Suppressor macrophage (primary cell): ENCODE results near the gene GJC1.
A peak's percentile ranks its signal among the peaks of the same experiment; 100 is the strongest.

Experiments used
- DNase-seq, 4 experiments: peaks; one replicate each; pipeline ENCODE4 v3.0.0-alpha.2; 2020 to 2022

GJC1 gene

DNA sequence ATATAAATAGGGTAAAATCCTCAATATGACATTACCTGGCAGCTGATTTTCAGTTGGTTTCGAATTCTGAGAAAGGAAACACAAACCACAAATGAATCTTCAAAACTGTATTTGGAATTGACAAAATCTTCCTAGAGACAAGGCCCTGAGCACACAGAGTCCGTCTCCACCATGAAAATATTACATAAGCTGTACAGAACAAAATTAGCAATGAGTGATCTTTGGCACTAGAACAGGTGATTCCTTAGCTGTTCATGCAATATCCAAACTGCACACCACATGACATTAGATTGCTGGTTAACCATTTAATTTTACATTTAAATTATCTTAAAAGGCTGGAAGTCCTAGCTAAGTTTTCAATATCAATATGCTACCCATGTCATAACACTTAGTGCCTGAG is 31.7 kb downstream of the GJC1 start:
- DNase-seq, result no peak

DNA sequence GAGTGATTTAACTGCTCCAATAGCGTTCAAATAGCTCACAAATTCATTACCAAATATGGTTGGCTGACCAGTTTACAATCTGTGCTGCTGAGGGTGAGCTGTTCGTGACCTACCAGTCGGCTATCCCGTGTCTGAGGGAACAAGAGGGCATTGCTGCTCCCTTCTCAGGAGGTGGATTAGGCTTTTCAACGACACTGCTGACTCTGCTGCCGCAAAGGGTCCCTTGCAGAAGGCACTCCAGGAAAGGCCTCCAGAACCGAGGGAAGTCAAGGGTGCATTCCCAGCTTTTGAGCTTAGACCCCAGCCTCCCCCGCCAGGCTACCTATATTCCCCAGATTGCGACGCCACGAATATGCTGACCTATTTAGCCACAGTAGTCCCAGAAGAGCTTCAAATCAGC is 32.3 kb downstream of the GJC1 start:
- DNase-seq, result no peak

GRCh38 chr17:44796731-44797130 is 33.4 kb downstream of the GJC1 start:
- no peak for DNase-seq

DNA sequence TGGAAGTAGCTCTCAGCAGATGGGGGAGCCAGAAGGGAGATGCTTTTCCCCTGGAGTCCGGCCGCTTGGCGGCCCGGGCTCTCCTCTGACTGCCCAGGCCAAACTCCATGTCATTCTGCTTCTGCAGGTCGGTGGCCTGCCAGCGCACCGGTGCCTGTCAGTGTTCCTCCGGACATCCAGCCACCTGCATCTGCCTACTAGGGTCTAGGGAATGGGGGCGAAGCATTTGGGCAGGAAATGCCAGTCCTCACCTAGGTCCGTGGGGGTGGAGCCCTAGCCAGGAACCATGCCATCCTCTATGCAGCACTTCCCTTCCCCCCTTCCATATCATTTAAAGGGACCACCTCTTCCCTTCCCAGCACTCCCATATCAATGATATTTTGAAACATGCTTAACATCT is 34.2 kb downstream of the GJC1 start:
- DNase-seq, result no peak

DNA sequence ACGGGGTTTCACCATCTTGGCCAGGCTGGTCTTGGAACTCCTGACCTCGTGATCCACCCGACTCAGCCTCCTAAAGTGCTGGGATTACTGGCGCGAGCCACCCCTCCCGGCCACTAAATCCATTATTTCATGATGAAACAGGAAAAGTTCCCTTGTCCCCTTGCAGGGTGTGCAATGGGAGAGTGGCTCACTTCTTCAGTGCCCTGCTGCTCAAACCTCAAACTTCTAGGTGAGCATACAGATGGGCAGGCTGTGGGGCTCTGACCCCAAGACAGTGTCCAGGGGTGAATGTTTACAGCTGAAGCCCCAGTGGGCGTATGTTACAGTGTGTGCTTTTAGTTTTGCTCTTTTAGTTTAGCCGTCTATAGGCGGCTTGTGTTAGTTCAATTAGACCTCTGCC is 34.7 kb downstream of the GJC1 start:
- DNase-seq, result no peak

GRCh38 chr17:44794851-44795413 is 35.2 kb downstream of the GJC1 start:
- peak; percentile 87 to 98 (median 92) for DNase-seq

- DNase-seq, result no peak
These were observed 35.9 kb downstream of the GJC1 start for GRCh38 chr17:44793885-44794842.

GRCh38 chr17:44792276-44792675 is 37.8 kb downstream of the GJC1 start:
- no peak for DNase-seq

- DNase-seq, result no peak
These were observed 41.9 kb downstream of the GJC1 start for GRCh38 chr17:44788139-44788538.

- DNase-seq, result no peak
These were observed 42.7 kb downstream of the GJC1 start for GRCh38 chr17:44787271-44787940.

DNA sequence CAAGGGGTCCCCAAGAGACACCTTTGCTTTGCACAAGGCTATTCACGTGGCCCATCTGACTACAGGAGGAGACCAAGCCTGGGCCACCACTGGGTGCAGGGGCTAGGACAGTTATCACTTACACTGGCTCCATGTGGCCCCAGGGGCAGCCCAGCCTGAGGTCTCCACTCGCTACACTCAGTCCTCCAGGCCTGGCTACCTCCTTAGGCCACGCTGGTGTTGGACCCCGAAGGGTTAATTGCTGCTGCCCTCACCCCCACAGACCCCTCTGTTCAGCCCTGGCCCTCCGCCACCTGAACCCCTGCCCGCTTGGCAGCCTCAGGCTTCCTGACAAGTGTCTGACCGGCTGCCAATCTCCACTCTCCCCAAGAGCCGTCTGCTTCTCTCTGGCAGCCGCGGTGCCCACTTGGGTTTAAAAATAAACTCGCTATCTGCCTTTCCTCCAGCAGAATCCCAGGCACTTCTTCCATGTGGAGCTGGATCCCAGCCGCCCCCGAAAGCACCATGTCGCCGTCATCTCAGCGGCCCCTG is 43.5 kb downstream of the GJC1 start:
- no peak for DNase-seq

GRCh38 chr17:44785921-44786320 is 44.2 kb downstream of the GJC1 start:
- no peak for DNase-seq

DNA sequence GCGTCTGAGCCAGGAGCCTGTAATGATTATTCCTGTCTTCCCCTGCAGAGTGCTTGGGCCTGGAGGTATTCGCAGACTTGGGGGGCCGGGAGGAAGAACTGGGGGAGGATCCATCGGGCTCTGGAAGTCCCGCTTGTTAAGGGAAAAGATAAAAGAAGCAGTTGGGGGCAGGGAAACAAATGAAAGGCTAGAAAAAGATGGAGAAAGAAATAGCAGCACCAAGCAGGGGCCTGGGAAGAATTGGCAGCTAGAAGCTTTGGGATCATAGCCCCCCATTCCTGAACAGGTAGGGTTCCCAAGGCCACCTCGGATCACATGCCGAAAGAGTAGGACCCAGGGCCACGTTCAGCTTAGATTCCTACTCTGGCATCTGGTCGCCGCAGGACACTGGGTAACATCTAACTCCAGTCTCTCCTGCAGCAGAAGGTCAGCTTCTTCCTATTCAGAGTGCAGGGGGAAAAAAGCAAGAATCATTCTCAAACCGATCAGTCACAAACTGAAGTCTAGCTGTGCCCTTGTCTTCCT is 47.7 kb downstream of the GJC1 start:
- no peak for DNase-seq

GRCh38 chr17:44781551-44782325 is 48.3 kb downstream of the GJC1 start:
- DNase-seq, result no peak

- no peak for DNase-seq
These were observed 49.1 kb downstream of the GJC1 start for GRCh38 chr17:44780845-44781480.

GRCh38 chr17:44780161-44780560 is 49.9 kb downstream of the GJC1 start:
- no peak for DNase-seq

DNA sequence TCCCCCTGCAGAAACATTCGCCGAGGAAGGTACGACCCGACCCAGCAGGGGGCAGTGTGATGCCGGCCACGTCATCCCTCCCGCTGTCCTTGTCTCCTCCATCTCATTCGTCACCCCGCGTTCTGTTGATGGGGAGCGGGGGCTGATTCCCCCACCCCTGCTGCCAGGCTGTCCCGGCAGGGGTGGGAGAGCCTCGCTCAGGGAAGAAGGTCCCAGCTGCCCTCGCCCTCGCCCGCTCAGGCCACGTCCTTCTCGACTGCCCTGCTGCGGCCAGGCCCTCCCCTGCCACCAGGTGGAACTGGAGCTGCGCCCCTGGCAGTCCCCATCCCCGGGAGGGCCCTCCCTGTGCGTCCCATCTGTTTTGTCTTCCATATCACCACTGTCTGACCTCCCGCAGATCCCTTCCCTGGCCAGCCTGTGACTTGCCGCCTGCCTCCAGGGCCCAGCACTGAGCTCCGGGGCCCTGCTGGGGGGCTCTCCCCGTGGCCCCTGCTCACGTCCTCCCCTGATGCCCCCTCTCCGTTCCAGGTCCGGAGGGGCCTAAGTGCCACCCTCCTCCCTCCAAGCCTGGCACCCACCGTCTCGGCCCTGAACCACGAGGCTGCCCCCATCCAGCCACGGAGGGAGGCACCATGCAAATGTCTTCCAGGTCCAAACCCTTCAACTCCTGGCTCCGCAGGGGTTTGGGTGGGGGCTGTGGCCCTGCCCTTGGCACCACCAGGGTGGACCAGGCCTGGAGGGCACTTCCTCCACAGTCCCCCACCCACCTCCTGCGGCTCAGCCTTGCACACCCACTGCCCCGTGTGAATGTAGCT is 50.7 kb downstream of the GJC1 start:
- peak; percentile 76 to 90 (median 87) for DNase-seq

GRCh38 chr17:44778656-44779210 is 51.4 kb downstream of the GJC1 start:
- DNase-seq, result peak in 1 of 4 experiments; percentile 12

DNA sequence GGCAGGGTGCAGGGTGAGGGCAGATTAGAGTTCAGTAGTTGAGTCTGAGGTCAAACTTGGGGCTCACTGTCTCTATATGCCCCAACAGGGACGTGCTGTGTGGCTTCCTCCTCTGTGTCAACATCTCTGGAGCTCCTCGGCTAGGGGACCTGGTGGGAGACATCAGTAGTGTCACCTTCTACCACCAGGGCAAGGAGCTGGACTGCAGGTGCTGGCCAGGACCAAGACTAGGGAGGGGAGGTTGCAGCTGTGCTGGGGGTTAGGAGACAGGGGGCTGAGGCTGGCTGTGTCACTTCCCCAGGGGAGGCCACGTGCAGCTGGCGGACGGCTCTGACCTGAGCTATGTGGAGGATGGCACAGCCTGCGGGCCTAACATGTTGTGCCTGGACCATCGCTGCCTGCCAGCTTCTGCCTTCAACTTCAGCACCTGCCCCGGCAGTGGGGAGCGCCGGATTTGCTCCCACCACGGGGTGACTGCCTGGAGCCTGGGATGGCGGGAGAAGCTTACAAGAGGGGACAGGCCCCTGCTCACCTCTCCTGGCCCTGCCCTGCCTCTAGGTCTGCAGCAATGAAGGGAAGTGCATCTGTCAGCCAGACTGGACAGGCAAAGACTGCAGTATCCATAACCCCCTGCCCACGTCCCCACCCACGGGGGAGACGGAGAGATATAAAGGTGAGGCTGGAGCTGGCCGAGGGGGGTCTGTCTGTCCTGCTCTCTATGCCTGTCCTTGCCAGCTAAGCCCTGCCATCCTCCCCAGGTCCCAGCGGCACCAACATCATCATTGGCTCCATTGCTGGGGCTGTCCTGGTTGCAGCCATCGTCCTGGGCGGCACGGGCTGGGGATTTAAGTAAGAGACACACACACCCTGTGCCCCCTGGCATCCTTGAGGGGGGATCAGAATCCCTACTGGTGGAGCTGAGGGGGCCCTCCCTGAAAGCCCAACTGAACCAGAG is 52.4 kb downstream of the GJC1 start:
- no peak for DNase-seq
